Globus pallidus (tissue), 1 donor: ENCODE data around the gene ELOVL6.
A peak's percentile ranks its signal among the peaks of the same experiment; 100 is the strongest.
"Not testable (repeated sequence)": the region's sequence is repeated elsewhere in the genome, so short reads cannot be mapped to it uniquely, and the experiment has no call there.

ENCODE experiments used
- DNase-seq: peaks from one replicate; pipeline ENCODE4 v3.0.0-alpha.2; 2015; ENCODE audit warnings: low spot score

Gene ELOVL6

DNA sequence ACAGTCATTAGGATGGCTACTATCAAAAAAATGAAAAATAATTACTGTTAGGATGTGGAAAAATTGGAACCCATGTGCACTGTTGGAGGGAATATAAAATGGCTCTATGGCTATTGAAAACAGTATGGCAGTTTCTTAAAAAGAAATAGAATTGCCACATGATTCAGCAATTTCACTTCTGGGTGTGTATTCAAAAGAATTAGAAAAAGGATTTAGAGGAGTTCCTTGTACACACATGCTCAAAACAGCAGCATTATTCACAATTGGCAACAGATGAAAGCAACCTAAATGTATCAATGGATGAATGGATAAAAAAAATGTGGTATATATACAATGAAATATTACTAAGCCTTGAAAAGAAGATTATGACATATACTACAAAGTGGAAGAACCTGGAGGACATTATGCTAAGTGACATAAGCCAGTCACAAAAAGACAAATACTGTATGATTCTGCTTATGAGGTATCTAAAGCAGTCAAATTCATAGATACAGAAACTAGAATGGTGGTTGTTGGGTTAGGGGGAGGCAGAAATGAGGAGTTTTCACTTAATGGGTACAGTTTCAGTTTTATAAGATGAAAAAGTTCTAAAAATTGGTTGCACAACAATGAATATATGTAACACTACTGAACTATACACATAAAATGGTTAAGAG is 123.2 kb downstream of the ELOVL6 start:
- DNase-seq, result no peak

DNA sequence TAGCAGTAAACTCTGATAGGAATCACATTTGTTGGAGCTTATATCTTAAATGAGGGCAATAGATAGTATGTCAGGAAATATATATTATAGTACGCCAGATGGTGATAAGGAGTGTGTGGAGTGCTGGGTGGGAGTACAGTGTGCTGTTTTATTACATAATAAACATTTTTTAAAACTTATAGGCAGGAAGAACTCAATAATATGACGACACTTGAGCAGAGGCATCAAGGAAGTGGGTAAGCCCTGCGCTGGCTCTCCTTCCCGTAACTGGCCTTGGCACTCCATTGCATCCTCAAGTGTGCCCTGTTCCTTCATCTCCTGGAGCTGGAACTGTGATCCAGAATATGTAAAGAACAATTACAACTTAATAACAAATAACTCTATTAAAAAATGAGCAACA is 123.8 kb downstream of the ELOVL6 start:
- DNase-seq, result no peak

- no peak for DNase-seq
Observed at GRCh38 chr4:110073053-110073845, 125.2 kb downstream of the ELOVL6 start.

- DNase-seq, result peak; percentile 58
Observed at GRCh38 chr4:110071466-110071865, 126.9 kb downstream of the ELOVL6 start.

GRCh38 chr4:110068248-110068647 is 130.2 kb downstream of the ELOVL6 start:
- DNase-seq, result no peak

DNA sequence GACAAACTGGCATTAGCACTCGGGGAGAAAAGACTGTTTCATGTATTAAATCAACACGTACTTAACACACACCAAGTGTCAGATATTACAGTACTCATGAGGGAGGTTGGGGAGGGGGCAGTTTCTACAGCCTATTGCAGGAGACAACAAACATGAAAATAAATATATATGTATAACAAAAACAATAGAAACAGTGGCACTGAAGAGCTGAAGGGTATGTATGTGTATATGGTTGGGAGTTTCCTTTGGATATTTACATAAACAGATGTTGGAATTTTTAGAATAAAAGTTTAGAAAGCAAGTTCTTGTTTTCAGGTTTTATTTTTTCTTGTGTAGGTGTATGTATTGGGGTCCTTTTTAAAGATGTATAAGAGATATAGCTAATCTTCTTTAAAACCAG is 133.5 kb downstream of the ELOVL6 start:
- DNase-seq, result no peak

GRCh38 chr4:110064295-110064694 is 134.1 kb downstream of the ELOVL6 start:
- no peak for DNase-seq

DNA sequence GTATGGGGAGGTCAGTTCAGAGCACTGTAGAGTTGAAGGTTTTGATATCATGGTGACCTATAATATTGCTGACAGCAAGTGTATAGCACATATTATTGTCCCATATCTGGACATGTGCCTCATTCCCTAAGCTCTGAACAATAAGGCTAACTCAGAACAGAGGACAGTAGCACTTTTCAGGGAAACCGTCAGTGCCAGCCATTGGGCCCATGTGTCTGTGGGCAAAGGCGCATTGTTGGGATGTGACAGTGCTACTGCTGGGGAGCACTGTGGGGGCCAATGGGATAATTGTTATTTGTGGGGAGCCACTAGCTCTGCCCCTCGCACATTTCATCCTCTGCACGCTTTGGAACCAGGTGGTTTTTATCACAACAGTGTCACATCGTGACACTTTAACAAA is 136.2 kb downstream of the ELOVL6 start:
- peak; percentile 93 for DNase-seq

DNA sequence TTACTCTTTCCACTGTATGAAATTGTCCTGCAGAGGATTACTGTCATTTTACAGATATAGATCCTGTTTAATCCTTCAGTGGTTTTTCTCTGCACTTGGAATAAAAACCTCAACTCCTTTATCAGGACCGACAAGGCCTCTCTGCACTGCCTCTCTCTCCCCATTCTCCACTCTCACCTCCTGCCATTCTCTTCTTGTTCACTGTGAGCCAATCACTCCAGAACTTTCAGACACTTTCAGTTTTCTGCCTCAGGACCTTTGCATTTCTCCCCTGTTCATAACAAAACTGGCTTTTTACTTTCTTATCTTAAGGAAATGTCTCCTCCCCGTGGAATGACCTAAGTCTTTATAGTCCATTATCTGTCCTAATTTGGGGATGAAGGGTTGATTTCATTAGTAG is 137.3 kb downstream of the ELOVL6 start:
- no peak for DNase-seq

DNA sequence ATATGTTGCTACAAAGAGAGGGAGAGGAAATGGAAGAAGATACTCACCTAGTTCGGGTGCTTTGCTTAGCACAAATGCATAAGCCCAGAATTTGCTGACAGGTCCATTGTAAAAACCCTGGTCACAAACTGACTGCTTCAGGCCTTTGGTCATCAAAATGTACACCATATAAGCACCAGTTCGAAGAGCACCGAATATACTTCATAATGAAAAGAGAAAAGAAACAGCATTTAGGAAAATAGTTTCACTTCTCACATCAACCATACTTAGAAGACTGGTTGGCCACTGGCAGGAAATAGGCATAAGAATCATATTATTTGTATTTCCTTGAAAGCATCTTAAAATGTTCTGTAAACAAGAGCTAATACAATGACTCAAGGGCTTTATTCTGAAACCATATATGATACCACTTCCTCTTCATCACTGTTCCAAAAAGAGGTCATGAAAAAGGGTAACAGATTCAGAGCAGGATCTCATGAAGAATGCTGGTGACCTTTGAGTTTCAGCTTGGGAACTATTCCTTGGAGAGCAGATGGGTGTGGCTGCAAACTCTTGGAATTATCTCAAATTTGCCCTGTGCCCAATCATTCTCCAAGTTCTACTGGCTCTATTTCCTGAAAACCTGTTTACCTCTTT is 138.7 kb downstream of the ELOVL6 start:
- no peak for DNase-seq

DNA sequence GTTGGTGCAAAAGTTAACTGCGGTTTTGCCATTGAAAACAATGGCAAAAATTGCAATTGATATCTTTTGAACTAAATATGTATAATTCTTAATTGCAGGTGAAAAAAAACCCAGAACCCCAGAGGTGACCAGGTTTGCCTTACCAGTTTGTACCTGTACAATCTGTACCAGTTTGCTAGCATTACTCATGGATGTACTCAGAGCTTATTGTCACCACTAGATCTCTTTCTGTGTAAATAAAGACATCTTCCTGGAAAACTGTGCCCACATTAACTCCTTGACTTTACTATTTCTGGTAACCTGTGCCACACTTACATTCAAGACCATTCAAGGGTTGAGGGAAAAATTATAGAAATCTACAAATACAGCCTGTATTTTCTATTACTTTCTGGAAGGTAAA is 139.7 kb downstream of the ELOVL6 start:
- DNase-seq, result no peak

- peak; percentile 63 for DNase-seq
Observed at GRCh38 chr4:110055158-110055768, 143.2 kb downstream of the ELOVL6 start.

GRCh38 chr4:110049951-110050925 is 148.2 kb downstream of the ELOVL6 start:
- peak; percentile 65 for DNase-seq

DNA sequence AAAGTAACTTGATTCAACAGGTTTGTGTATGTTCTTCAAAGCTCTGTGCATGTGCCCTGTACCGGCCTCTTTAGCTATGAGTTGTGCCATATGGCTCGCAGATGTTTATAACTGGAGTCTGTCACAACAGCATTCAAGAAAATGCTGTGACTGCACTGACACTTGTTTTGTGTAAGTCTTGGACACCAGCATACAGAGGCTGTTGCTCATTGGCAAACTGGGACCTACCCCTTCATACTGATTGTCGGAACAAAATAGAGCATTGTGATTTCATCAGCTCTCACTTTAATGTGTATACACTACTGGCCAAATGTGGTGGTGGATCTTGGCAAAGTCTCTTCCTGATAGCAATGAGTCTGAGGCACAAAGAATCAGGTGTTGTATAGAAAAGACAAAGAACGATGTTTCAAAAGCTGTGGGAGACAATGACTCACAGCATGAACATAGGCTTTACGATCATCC is 151.8 kb downstream of the ELOVL6 start:
- DNase-seq, result peak; percentile 66

GRCh38 chr4:110042545-110043517 is 155.6 kb downstream of the ELOVL6 start:
- no peak for DNase-seq

- DNase-seq, result no peak
Observed at GRCh38 chr4:110041735-110042134, 156.7 kb downstream of the ELOVL6 start.

DNA sequence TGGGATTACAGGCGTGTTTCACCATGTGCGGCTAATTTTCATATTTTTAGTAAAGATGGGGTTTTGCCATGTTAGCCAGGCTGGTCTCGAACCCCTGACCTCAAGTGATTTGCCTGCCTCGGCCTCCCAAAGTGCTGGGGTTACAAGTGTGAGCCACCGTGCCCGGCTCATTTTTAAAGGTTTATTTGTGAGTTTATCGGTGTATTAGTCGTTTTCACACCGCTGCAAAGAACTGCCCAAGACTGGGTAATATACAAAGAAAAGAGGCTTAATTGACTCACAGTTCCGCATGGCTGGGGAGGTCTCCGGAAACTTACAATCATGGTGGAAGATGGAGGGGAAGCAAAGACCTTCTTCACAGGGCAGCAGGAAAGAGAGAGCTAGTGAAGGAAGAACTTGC is 159.3 kb downstream of the ELOVL6 start:
- DNase-seq, result not testable (repeated sequence)

DNA sequence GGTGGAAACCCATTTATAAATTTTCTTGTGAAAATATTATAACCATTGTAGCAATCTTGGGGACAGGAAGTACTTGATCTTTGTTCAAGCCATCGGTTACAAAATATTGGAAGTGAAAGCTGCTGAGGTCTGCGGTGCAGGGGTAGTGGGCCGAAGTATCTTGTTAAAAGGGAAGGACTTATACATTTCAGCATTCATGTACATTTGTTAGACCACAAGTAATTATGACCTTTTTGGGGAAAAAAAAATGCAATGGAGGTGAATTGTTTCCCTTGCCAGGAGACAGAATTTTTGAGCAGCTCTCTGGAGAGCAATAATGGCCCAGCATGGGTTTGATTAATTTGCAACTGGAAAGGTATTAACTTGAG is 164.4 kb downstream of the ELOVL6 start:
- DNase-seq, result no peak

DNA sequence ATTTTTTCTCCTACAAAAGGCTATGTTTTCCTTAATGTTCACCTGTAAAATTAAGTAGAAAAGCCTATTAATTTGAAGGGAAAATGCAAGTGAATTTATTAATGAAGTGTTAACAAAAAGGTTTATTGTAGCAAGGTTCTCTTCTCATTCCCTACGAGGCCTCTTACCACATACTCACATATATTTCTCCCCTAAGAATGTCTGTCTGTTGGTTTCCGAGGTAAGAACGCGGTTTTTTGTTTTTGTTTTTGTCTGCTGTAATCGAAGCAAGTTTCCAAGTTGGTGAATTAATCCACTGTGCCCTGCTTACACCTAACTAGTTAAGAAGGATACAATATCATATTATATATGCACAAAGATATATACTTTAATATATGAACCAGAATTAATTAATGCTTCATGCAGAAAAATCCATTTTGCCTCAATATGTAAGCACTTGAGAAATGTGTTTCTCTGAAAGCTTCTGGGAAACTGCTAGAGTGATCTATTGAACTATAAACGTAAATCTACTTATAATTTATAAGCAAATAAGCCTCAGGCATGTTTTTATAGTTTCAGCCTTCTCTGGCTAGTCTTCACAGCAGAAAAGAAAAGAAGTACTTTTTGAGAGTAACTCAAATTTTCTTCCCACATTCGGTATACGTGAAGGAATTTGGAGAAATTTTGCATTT is 164.9 kb downstream of the ELOVL6 start:
- DNase-seq, result no peak

- no peak for DNase-seq
Observed at GRCh38 chr4:110032603-110033002, 165.8 kb downstream of the ELOVL6 start.
